GM06990 (cell line): ENCODE measurements around the gene FIGLA.

Experiments
- DNase-seq: peaks from one replicate; pipeline ENCODE4 v3.0.0-alpha.2; 2011; ENCODE audit not compliant: insufficient read length; ENCODE audit errors: extremely low read depth
- H3K27me3 ChIP-seq: replicated peaks from 2 replicates; pipeline ENCODE4 v1.6.0; 2011; ENCODE audit warnings: low read length; ENCODE audit not compliant: control insufficient read depth, insufficient read depth
- H3K36me3 ChIP-seq: 2 replicates; pipeline ENCODE4 v1.5.1; 2011; ENCODE audit warnings: low read length; ENCODE audit not compliant: control insufficient read depth, insufficient read depth
- H3K4me3 ChIP-seq: replicated peaks from 2 replicates; pipeline ENCODE4 v1.5.1; 2011; ENCODE audit warnings: low read depth, mild to moderate bottlenecking, control low read depth, low read length
- TF ChIP-seq, protein P1 (sequence below): IDR thresholded peaks from 2 replicates; pipeline ENCODE4 v1.5.1; 2011; ENCODE audit warnings: low read length, control low read depth, mild to moderate bottlenecking, inconsistent platforms; ENCODE audit not compliant: insufficient read depth, poor library complexity, severe bottlenecking

FIGLA gene

DNA sequence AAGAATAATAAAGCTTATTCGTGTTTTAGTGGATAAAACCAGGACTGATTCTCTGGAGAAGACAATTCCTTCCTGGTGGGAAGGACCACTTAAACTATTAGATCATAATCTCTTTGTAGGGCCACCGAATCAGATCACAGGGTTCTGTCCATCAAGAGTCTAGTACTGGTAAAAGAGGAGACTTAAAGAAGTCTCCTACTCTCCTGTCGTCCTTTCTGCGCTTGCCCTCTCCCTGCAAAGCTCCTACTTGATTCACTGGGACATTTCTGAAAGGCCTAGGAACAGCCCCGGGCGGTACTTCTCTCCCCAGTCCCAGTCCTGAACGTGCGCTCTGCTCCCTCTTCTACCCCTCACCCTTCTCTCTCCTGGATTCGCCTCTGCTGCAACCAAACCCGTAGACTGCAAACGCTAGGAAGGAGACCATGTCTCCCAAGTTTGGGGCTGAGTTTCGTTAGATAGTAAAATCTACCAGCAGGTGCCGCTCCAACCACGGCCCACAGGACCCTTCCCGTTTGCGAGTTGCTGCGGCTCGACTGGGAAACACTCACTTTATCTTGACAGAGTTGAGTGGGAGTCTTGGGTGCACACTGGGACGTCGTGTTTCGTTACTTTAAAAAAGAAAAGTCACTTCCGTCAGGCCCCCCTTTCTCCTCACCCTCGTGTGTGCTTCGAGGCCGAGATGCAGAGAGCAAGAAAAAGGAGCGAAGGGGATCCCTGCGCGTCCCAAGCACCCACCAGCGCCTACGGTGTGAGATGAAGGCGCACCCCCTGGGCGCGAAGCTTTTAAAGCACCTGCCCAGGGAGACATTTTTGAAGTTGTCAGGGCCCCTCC, 923 bp downstream of the FIGLA start:
- no peak overlapping the region for H3K4me3 ChIP-seq
- no peaks in the 10 kb centered on the region; the same call in 1 of the 2 replicates for H3K27me3 ChIP-seq
- TF ChIP-seq, protein P1, sequence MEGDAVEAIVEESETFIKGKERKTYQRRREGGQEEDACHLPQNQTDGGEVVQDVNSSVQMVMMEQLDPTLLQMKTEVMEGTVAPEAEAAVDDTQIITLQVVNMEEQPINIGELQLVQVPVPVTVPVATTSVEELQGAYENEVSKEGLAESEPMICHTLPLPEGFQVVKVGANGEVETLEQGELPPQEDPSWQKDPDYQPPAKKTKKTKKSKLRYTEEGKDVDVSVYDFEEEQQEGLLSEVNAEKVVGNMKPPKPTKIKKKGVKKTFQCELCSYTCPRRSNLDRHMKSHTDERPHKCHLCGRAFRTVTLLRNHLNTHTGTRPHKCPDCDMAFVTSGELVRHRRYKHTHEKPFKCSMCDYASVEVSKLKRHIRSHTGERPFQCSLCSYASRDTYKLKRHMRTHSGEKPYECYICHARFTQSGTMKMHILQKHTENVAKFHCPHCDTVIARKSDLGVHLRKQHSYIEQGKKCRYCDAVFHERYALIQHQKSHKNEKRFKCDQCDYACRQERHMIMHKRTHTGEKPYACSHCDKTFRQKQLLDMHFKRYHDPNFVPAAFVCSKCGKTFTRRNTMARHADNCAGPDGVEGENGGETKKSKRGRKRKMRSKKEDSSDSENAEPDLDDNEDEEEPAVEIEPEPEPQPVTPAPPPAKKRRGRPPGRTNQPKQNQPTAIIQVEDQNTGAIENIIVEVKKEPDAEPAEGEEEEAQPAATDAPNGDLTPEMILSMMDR = peak; percentile 67
- DNase-seq = peak; percentile 45
- H3K36me3 ChIP-seq = no peaks in the 10 kb centered on the region

DNA sequence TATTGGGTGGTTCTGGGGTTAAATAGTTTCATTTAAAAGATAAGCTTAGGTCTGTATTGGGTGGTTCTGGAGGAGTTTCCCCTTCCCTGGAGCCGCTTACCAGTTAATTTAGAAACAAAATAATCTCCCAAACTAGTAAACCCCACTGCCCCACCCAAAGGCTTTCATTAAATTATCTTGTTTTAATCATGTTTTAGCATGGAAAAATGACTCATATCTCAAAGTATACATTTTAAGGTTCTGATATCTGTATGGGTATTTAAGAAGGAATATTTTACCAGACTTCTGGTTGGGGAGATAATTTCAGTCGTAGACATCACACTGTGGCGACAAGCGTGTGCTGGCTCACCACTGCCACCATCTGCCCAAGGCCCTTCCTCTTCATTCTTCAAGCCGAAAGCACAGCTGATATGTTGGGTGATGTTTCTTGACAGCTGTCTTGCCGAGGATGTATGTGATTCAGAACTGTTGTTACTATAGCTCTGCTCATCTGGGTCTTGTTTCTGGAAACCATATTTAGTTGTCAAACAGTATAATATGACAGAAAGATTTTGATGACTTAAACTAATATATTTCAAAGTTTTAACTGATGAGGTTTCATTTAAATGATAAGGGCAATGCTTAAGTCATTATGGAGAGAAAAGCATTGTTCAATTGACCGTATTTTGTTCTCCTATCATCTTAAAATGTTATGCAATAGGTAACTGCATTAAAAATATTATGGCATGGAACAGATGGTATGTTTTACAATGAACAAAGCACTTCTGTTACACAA, 5.1 kb downstream of the FIGLA start:
- DNase-seq = no peak
- Histone ChIP-seq H3K36me3 (no peaks in the 10 kb centered on the region), H3K27me3 (no peaks in the 10 kb centered on the region; the same call in none of the 2 replicates), H3K4me3 (no peak overlapping the region)
- TF ChIP-seq, protein P1 = peak; percentile 71

DNA sequence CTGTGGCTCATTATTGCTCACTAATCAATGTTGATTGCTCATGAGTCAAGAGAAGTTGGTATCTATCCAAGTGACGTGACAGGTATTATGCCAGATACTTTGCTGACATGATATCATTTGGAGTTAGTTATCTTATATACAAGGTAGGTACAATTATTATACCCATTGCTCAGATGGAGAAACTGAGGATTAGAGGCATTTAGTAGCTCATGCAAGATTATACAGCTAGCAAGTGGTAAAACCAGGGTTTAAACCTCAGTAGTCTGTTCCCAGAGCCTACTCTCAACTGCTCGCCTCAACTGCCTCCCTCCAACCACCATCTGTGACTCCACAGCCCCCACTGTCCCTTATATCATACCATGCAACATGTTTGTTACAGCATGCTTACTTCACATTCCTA, 6.1 kb downstream of the FIGLA start:
- H3K27me3 ChIP-seq = no peaks in the 10 kb centered on the region; the same call in none of the 2 replicates
- DNase-seq = no peak
- TF ChIP-seq, protein P1 = no peak
- no peaks in the 10 kb centered on the region for H3K36me3 ChIP-seq
- no peak overlapping the region for H3K4me3 ChIP-seq

DNA sequence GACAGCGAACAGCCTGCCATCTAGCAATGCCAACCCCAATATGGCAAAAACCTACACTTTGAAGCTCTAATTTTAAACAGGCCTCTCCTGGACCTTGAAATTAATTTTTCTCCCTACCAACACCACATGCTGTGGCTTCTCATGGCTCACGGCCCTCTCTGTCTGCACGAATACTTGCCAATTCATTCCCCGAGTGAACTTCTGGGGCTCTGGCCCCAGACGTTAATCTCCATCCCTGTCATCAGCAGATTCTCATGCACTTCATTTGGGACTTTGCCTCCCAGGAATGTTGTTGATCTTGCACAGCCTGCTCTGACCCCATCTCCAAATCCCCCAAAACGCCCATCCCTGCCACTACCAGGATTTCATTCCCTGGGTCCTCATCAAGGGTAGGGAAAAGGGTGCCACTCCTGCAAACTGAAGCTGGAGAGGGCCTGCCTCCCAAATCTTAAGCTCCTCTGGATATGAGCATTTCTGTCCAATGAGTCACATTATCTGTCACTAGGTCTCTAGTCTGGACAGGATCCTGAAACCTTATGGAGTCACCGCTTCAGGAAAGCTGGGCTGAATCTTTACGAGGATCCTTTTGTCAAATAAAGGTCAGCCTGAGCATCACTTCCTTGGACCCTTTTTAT, 10.4 kb downstream of the FIGLA start:
- Histone ChIP-seq H3K36me3 (no peaks in the 10 kb centered on the region), H3K4me3 (no peak overlapping the region), H3K27me3 (no peaks in the 10 kb centered on the region; the same call in 1 of the 2 replicates)
- no peak for DNase-seq
- TF ChIP-seq, protein P1 = no peak

DNA sequence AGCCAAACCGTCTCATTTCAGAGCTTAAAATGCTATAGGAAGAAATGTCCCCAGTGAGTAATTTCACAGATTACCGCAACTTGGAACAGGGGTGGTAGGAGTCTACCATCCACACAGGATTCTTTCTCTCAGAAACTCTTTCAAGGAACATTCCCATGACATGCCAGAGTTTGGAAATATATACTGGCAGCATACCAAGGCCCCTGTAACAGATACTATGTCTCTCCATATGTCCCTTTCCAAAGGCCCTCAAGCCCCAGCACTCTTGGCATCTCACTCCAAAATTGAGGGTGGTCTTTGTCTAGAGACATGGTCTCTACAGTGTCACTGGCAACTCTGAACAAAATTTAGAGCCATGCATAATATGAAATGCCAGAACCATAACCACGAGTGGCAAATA, 11.0 kb downstream of the FIGLA start:
- TF ChIP-seq, protein P1 = no peak
- Histone ChIP-seq H3K36me3 (no peaks in the 10 kb centered on the region), H3K27me3 (no peaks in the 10 kb centered on the region; the same call in 1 of the 2 replicates), H3K4me3 (no peak overlapping the region)
- no peak for DNase-seq
